Gastrocnemius medialis (tissue), 4 donors: ENCODE data around the gene FAM163B. TPM values are rescaled to one million over a fixed set of nuclear protein-coding genes. Genes with fewer than 3 reads are reported as not detected.

Experiments
- ATAC-seq, 2 donors: fragments of 150-250 bp; one replicate each; pipeline ENCODE4 v1.9.1; 2016
- DNase-seq, 2 donors: peaks; one replicate each; pipeline ENCODE4 v3.0.0-alpha.2; 2019
- H3K27ac ChIP-seq, 4 donors: fragments of 200-600 bp; sonication (generic); 1 replicate in 1 of 4; 2 replicates in 3 of 4; pipeline ENCODE4 v1.5.1; 2016 to 2018; ENCODE audit warnings: mild to moderate bottlenecking in 2 of 4, moderate library complexity in 1 of 4
- H3K27me3 ChIP-seq, 3 donors: fragments of 200-600 bp; sonication (generic) in 2 of 3; 1 replicate in 1 of 3; 2 replicates in 2 of 3; pipeline versions ENCODE4 v1.5.1 to v1.6.0; 2016 to 2019; ENCODE audit warnings: mild to moderate bottlenecking in 1 of 3, moderate library complexity in 1 of 3
- H3K36me3 ChIP-seq, 2 donors: fragments of 200-600 bp; sonication (generic) in 1 of 2; one replicate each; pipeline ENCODE4 v1.5.1; 2017 to 2018
- H3K4me1 ChIP-seq, 2 donors: fragments of 200-600 bp; sonication (generic) in 1 of 2; one replicate each; pipeline ENCODE4 v1.5.1; 2016 to 2017; ENCODE audit warnings: mild to moderate bottlenecking in 2 of 2
- H3K4me3 ChIP-seq, 4 donors: fragments of 200-600 bp; sonication (generic) in 3 of 4; 1 replicate in 1 of 4; 2 replicates in 3 of 4; pipeline ENCODE4 v1.5.1; 2016 to 2019; ENCODE audit warnings: mild to moderate bottlenecking in 2 of 4
- H3K9me3 ChIP-seq, 3 donors: fragments of 200-600 bp; sonication (generic) in 2 of 3; 1 replicate in 1 of 3; 2 replicates in 2 of 3; pipeline ENCODE4 v1.5.1; 2016 to 2019
- POLR2A ChIP-seq, 2 donors: fragments of 450-650 bp; IDR thresholded peaks; one replicate each; pipeline ENCODE4 v1.6.1; 2017; ENCODE audit warnings: antibody characterized with exemption in 2 of 2, mild to moderate bottlenecking in 2 of 2, moderate library complexity in 2 of 2
- in situ Hi-C, 4 donors: fragments of 200-750 bp; cut with MboI; loops; one replicate each; pipeline versions ENCODE4 v1.15.0 to v1.8.0; 2017; ENCODE audit warnings: low sequenced_read_pairs in 4 of 4
- intact Hi-C: fragments of 100-400 bp; cut with DNase I; formaldehyde crosslinking; loops from one replicate; pipeline ENCODE4 v1.15.1; 2023; ENCODE audit warnings: low total_unique reads
- total RNA-seq, 4 donors: library from RNA; depleted of rRNA; stranded (reverse); fragments of >200 nt; gene quantifications; one replicate each; pipeline versions ENCODE4 v1.1.0 to v1.2.3, GENCODE V29; 2016
- TF ChIP-seq, protein P1 (sequence below), 5 experiments: fragments of 450-650 bp in 3 of 5; fragments of 200-600 bp in 2 of 5; sonication (generic) in 2 of 5; IDR thresholded peaks in 4 of 5; conservative IDR thresholded peaks in 1 of 5; 1 replicate in 4 of 5; 2 replicates in 1 of 5; pipeline ENCODE4 v1.5.1; 2016 to 2019; ENCODE audit warnings: antibody characterized with exemption in 5 of 5, mild to moderate bottlenecking in 3 of 5, moderate library complexity in 3 of 5

Gene FAM163B
- total RNA-seq, 4 donors from 2014 or later = not detected

DNA sequence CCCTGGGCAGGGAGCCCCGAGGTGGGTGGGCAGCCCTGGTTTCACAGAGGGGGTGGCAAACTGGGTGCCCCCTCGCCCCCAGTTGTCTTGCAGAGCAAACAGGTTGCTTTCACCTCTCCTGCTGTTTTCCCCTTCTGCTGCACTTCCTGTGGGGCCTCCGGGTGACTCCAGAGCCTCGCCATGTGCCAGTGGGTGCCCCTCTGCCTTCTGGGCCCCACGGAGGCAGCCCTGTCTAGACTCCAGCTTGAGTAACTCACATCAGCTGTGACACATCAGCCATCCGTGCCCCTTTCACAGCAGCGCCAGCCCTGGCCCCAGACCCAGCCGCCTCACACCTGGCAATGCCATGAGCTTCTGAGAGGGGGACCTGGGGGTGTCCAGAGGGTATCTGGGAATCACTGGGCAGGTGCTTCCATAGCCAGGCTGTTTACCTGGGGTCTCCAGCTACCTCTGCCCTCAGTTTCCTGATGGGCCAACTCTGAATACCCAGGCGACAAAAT is 37.7 kb downstream of the FAM163B start:
- TF ChIP-seq, protein P1, sequence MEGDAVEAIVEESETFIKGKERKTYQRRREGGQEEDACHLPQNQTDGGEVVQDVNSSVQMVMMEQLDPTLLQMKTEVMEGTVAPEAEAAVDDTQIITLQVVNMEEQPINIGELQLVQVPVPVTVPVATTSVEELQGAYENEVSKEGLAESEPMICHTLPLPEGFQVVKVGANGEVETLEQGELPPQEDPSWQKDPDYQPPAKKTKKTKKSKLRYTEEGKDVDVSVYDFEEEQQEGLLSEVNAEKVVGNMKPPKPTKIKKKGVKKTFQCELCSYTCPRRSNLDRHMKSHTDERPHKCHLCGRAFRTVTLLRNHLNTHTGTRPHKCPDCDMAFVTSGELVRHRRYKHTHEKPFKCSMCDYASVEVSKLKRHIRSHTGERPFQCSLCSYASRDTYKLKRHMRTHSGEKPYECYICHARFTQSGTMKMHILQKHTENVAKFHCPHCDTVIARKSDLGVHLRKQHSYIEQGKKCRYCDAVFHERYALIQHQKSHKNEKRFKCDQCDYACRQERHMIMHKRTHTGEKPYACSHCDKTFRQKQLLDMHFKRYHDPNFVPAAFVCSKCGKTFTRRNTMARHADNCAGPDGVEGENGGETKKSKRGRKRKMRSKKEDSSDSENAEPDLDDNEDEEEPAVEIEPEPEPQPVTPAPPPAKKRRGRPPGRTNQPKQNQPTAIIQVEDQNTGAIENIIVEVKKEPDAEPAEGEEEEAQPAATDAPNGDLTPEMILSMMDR (IDR thresholded peaks at IDR 0.05 in 4 of 5, conservative IDR thresholded peaks at IDR 0.05 in 1 of 5) = no peak
- no peak for TF ChIP-seq POLR2A (IDR thresholded peaks at IDR 0.05)
- Histone ChIP-seq H3K4me1 (no peaks in the 10 kb centered on the region), H3K27ac (no peak overlapping the region), H3K4me3 (no peak overlapping the region), H3K9me3 (no peaks in the 10 kb centered on the region), H3K36me3 (no peaks in the 10 kb centered on the region), H3K27me3 (peaks cover 3 to 23% (median 20%) of the 10 kb centered on the region in 3 donors)
- DNase-seq (no peak), ATAC-seq (no peak)
- in situ Hi-C loops = no loop called here
- intact Hi-C loops = no loop called here

DNA sequence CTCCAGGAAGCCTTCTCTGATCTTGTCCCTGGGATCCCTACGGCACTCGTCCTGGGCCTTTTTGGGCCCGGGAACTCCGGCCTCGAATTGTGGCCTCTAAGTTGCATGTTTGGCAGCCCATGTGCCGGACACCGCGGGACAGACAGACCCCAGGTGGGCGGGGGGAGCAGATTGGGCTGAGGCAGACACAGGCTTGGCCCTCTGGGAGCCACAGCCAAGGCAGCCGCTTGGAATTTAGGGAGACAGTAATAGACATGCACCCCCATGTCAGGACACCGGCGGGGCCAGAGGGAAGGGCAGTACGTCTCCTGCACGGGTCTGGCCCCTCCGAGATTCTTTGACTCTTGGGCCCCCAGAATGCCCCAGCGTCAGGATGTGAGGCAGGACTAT is 38.5 kb downstream of the FAM163B start:
- ATAC-seq (no peak), DNase-seq (no peak)
- no peak overlapping the region for H3K4me3 ChIP-seq
- TF ChIP-seq POLR2A (IDR thresholded peaks at IDR 0.05) = no peak
- TF ChIP-seq, protein P1 (IDR thresholded peaks at IDR 0.05 in 4 of 5, conservative IDR thresholded peaks at IDR 0.05 in 1 of 5) = no peak
- H3K9me3 ChIP-seq = no peaks in the 10 kb centered on the region
- in situ Hi-C loops (no loop called here), intact Hi-C loops (no loop called here)
- no peaks in the 10 kb centered on the region for H3K4me1 ChIP-seq
- H3K27me3 ChIP-seq = peaks cover 3 to 23% (median 22%) of the 10 kb centered on the region in 3 donors
- H3K36me3 ChIP-seq = no peaks in the 10 kb centered on the region
- H3K27ac ChIP-seq = no peak overlapping the region

DNA sequence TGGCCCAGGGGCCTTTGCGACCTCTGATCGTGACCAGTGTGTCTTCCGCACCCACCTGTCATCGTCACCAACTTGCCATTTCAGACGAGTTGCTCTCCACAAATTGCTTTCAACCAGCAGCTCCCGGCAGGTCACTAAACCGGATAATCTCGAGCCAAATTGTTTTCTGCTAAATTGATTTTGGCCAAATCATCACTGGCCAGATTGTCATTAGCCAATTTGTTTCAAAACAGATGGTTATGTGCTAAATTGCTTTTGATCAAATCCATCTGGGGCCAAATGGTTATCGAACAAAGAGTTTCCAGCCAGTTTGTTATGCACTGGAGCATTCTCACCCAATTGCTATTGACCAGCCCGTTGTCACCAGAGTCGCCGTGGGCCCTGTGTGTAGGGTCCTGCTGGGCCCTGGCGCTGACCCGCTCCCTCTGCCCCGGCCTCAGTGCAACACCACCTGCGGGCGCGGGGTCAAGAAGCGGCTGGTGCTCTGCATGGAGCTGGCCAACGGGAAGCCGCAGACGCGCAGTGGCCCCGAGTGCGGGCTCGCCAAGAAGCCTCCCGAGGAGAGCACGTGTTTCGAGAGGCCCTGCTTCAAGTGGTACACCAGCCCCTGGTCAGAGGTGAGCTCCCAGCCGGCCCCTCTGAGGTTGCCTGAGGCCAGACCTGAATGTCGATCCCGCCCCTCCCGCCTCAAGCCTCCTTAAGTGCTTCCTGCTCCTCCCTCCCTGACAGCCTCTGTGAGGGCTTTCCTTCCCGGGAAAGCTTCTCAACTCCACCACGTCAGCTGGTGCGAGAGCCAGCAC is 39.1 kb downstream of the FAM163B start:
- no peak for TF ChIP-seq POLR2A (IDR thresholded peaks at IDR 0.05)
- TF ChIP-seq, protein P1 (IDR thresholded peaks at IDR 0.05 in 4 of 5, conservative IDR thresholded peaks at IDR 0.05 in 1 of 5) = no peak
- in situ Hi-C loops = no loop called here
- intact Hi-C loops = no loop called here

DNA sequence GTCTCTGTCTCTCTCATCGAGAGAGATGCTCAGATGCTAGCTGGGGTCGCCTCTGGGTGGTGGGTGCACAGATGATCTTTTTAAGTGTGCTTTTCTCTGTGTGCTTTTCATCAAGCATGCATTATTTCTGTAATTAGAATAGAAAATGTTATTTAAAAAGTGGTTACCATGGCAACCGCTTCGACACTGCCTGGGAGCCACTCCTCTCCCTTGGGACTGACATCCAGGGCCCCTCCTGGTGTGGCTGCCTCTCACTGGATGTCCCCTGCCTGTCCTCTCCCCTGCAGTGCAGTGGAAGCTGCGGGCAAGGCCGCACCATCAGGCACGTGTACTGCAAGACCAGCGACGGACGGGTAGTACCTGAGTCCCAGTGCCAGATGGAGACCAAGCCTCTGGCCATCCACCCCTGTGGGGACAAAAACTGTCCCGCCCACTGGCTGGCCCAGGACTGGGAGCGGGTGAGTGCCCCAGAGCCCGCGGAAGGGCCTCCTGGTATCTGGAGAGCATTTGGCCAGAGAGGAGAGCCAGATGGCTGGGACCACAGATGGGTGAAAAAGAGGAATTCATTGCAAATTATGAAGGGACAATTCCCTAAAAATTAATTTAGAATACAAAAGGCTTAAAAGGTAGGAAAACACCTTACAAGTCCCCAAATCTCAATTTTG is 39.9 kb downstream of the FAM163B start:
- peaks cover 3 to 23% (median 22%) of the 10 kb centered on the region in 3 donors for H3K27me3 ChIP-seq
- no peak overlapping the region for H3K27ac ChIP-seq
- H3K4me1 ChIP-seq = no peaks in the 10 kb centered on the region
- ATAC-seq = no peak
- DNase-seq = no peak
- in situ Hi-C loops (no loop called here), intact Hi-C loops (no loop called here)
- TF ChIP-seq, protein P1 (IDR thresholded peaks at IDR 0.05 in 4 of 5, conservative IDR thresholded peaks at IDR 0.05 in 1 of 5) = no peak
- TF ChIP-seq POLR2A (IDR thresholded peaks at IDR 0.05) = no peak
- no peak overlapping the region for H3K4me3 ChIP-seq
- H3K9me3 ChIP-seq = no peaks in the 10 kb centered on the region
- H3K36me3 ChIP-seq = no peaks in the 10 kb centered on the region

More for the DNA sequence above, 39.1 kb downstream of the FAM163B start:
- peaks cover 3 to 23% (median 22%) of the 10 kb centered on the region in 3 donors for H3K27me3 ChIP-seq
- H3K4me1 ChIP-seq = no peaks in the 10 kb centered on the region
- no peaks in the 10 kb centered on the region for H3K36me3 ChIP-seq
- H3K27ac ChIP-seq = no peak overlapping the region
- DNase-seq = no peak
- ATAC-seq = no peak
- no peak overlapping the region for H3K4me3 ChIP-seq
- no peaks in the 10 kb centered on the region for H3K9me3 ChIP-seq
